Fibroblast of the conjunctiva (primary cell): ENCODE results near the gene RPP38.

Experiments
- DNase-seq: peaks from one replicate; pipeline ENCODE4 v3.0.0-alpha.2; 2010; ENCODE audit warnings: low read depth

The RPP38 gene

DNA sequence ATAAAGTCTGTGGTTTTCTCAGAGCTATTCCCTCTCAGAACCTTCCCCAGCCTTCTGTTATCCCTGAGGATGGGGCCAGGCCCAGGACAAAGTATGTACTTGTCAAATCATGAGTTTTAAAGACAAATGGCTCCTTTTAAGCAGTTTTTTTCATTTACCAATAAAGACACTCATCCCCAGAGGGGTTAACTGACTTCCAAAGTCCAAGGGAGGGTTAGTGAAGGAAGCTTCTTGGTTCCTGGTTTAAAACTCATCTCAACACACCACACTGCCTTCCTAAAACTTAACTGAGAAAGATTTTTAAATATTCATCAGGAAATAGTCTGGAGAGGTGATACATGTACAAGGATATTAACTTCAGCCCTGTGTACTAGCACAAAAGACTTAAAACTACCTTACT, 55.4 kb downstream of the RPP38 start:
- no peak for DNase-seq
